SK-N-SH treated with all-trans-retinoic acid at 6 μM for 48 hours (cell line): ENCODE data around the gene CA11.

Source experiments
- ATAC-seq: fragments of 200-7000 bp; cut with Tn5 transposase; 3 replicates; pipeline ENCODE4 v1.9.1; 2020; ENCODE audit warnings: mild to moderate bottlenecking, moderate library complexity
- ARNTL ChIP-seq: fragments of 450-650 bp; formaldehyde crosslinking; IDR thresholded peaks from 2 replicates; pipeline ENCODE4 v1.5.0; 2020; ENCODE audit warnings: low read depth, mild to moderate bottlenecking, moderate library complexity, borderline replicate concordance
- BACH2 ChIP-seq: fragments of 250-450 bp; sonication (Bioruptor Pico); IDR thresholded peaks from 2 replicates; pipeline ENCODE4 v1.9.0; 2021; ENCODE audit warnings: mild to moderate bottlenecking, borderline replicate concordance
- CSDC2 ChIP-seq: fragments of 250-450 bp; sonication (Bioruptor Pico); IDR thresholded peaks from 2 replicates; pipeline ENCODE4 v1.5.0; 2020; ENCODE audit warnings: mild to moderate bottlenecking, moderate library complexity
- ESRRG ChIP-seq: fragments of 250-450 bp; sonication (Bioruptor Pico); IDR thresholded peaks from 2 replicates; pipeline ENCODE4 v1.6.1; 2021; ENCODE audit warnings: mild to moderate bottlenecking
- GLIS3 ChIP-seq: fragments of 250-450 bp; sonication (Bioruptor Pico); IDR thresholded peaks from 2 replicates; pipeline ENCODE4 v1.5.0; 2020; ENCODE audit warnings: mild to moderate bottlenecking, moderate library complexity
- ISL1 ChIP-seq: fragments of 250-450 bp; sonication (Bioruptor Pico); IDR thresholded peaks from 2 replicates; pipeline ENCODE4 v2.1.2; 2022; ENCODE audit warnings: mild to moderate bottlenecking, moderate library complexity
- OSR1 ChIP-seq: fragments of 250-450 bp; sonication (Bioruptor Pico); IDR thresholded peaks from 2 replicates; pipeline ENCODE4 v1.8.0; 2022; ENCODE audit warnings: moderate library complexity, mild to moderate bottlenecking, inconsistent platforms
- PATZ1 ChIP-seq: fragments of 250-450 bp; sonication (Bioruptor Pico); IDR thresholded peaks from 2 replicates; pipeline ENCODE4 v1.8.0; 2020; ENCODE audit warnings: mild to moderate bottlenecking, moderate library complexity, borderline replicate concordance
- POU6F1 ChIP-seq: fragments of 250-450 bp; sonication (Bioruptor Pico); IDR thresholded peaks from 2 replicates; pipeline ENCODE4 v1.8.0; 2021; ENCODE audit warnings: low read depth, mild to moderate bottlenecking, moderate library complexity, borderline replicate concordance
- PPARA ChIP-seq: fragments of 250-450 bp; sonication (Bioruptor Pico); IDR thresholded peaks from 2 replicates; pipeline ENCODE4 v1.5.0; 2020; ENCODE audit warnings: mild to moderate bottlenecking, borderline replicate concordance
- RARB ChIP-seq: fragments of 250-450 bp; sonication (Bioruptor Pico); IDR thresholded peaks from 2 replicates; pipeline ENCODE4 v1.8.0; 2021; ENCODE audit warnings: mild to moderate bottlenecking, moderate library complexity
- SNAI2 ChIP-seq: fragments of 250-450 bp; sonication (Bioruptor Pico); IDR thresholded peaks from 2 replicates; pipeline ENCODE4 v1.5.0; 2020; ENCODE audit warnings: mild to moderate bottlenecking, moderate library complexity
- TCF4 ChIP-seq: fragments of 250-450 bp; sonication (Bioruptor Pico); IDR thresholded peaks from 2 replicates; pipeline ENCODE4 v1.8.0; 2021; ENCODE audit warnings: mild to moderate bottlenecking, moderate library complexity, borderline replicate concordance
- TOX ChIP-seq: fragments of 250-450 bp; sonication (Bioruptor Pico); IDR thresholded peaks from 2 replicates; pipeline ENCODE4 v1.8.0; 2021; ENCODE audit warnings: mild to moderate bottlenecking, moderate library complexity, borderline replicate concordance
- ZFP3 ChIP-seq: fragments of 250-450 bp; sonication (Bioruptor Pico); IDR thresholded peaks from 2 replicates; pipeline ENCODE4 v1.5.0; 2020; ENCODE audit warnings: mild to moderate bottlenecking, moderate library complexity
- ZFP30 ChIP-seq: fragments of 450-650 bp; formaldehyde crosslinking; IDR thresholded peaks from 2 replicates; pipeline ENCODE4 v1.5.0; 2022; ENCODE audit warnings: mild to moderate bottlenecking, moderate library complexity
- ZNF565 ChIP-seq: fragments of 450-650 bp; formaldehyde crosslinking; conservative IDR thresholded peaks from 2 replicates; pipeline ENCODE4 v1.5.0; 2020; ENCODE audit warnings: low read depth, mild to moderate bottlenecking, moderate library complexity
- ZNF70 ChIP-seq: fragments of 450-650 bp; formaldehyde crosslinking; IDR thresholded peaks from 2 replicates; pipeline ENCODE4 v1.5.0; 2020; ENCODE audit warnings: mild to moderate bottlenecking, moderate library complexity
- ZNF8 ChIP-seq: fragments of 450-650 bp; formaldehyde crosslinking; IDR thresholded peaks from 2 replicates; pipeline ENCODE4 v1.5.0; 2020; ENCODE audit warnings: mild to moderate bottlenecking, moderate library complexity
- TF ChIP-seq, protein P1 (sequence below): fragments of 250-450 bp; sonication (Bioruptor Pico); IDR thresholded peaks from 2 replicates; pipeline ENCODE4 v1.5.0; 2020; ENCODE audit warnings: mild to moderate bottlenecking, moderate library complexity
- TF ChIP-seq, protein P2 (sequence below): fragments of 250-450 bp; sonication (Bioruptor Pico); IDR thresholded peaks from 2 replicates; pipeline ENCODE4 v1.5.1; 2021; ENCODE audit warnings: mild to moderate bottlenecking, moderate library complexity

Gene CA11

GRCh38 chr19:48616491-48617056 lies 29.4 kb downstream of the CA11 start:
- no peak for ATAC-seq
- no peak for TF ChIP-seq ZNF70 (CRISPR knock-in tag)
- no peak for TF ChIP-seq TOX (CRISPR knock-in tag)
- TF ChIP-seq, all 23 proteins: peak for 0

- TF ChIP-seq ESRRG (no peak), ZFP3 (CRISPR knock-in tag) (no peak), BACH2 (CRISPR knock-in tag) (no peak), CSDC2 (no peak), SNAI2 (CRISPR knock-in tag) (no peak), ISL1 (CRISPR knock-in tag) (no peak), GLIS3 (CRISPR knock-in tag) (no peak), ZNF565 (no peak), OSR1 (CRISPR knock-in tag) (no peak), RARB (CRISPR knock-in tag) (no peak), ZFP30 (CRISPR knock-in tag) (no peak), ARNTL (CRISPR knock-in tag) (no peak), PPARA (CRISPR knock-in tag) (no peak), POU6F1 (no peak), TCF4 (CRISPR knock-in tag) (no peak)
- ATAC-seq, result no peak
Measured at GRCh38 chr19:48616041-48616436, 29.9 kb downstream of the CA11 start.

DNA sequence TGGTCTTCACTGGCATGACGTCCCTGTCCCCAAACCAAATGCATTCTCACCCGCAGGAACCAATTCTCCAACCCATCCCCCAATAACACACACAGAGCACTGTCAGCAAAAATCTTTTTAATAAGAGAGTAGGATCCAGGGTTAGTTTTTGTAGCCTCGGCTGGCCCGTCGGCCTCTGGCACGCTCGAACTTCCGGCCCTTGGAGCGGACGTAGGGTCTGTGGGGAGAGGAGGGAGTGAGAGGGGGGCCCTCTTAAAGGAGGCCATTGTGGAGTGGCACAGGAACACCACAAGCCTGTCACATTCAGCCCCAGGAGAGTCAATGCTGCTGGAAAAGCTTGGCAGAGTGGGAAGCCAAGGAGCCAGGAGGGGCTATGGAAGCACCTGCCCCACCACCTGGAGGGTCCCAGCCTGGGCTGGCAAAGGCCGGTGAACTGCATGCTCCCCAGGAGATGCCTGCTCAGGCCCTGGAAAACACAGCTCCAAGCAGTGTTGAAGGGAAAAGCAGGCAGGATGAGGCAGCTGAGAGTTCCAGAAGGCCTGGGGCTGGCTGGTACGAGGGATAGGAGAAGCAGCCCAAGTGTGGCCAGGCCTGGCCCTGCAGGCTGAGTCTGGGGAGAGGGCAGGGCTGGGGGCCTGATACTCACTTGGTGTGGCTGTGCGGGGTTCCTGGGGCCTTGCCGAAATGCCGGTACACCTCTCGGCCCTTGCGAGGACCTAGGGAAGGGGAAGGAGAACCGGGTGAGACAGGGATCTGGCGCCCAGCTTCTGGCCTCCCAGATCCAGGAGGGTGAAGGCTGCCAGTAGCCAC lies 30.6 kb downstream of the CA11 start:
- TF ChIP-seq, protein P1, sequence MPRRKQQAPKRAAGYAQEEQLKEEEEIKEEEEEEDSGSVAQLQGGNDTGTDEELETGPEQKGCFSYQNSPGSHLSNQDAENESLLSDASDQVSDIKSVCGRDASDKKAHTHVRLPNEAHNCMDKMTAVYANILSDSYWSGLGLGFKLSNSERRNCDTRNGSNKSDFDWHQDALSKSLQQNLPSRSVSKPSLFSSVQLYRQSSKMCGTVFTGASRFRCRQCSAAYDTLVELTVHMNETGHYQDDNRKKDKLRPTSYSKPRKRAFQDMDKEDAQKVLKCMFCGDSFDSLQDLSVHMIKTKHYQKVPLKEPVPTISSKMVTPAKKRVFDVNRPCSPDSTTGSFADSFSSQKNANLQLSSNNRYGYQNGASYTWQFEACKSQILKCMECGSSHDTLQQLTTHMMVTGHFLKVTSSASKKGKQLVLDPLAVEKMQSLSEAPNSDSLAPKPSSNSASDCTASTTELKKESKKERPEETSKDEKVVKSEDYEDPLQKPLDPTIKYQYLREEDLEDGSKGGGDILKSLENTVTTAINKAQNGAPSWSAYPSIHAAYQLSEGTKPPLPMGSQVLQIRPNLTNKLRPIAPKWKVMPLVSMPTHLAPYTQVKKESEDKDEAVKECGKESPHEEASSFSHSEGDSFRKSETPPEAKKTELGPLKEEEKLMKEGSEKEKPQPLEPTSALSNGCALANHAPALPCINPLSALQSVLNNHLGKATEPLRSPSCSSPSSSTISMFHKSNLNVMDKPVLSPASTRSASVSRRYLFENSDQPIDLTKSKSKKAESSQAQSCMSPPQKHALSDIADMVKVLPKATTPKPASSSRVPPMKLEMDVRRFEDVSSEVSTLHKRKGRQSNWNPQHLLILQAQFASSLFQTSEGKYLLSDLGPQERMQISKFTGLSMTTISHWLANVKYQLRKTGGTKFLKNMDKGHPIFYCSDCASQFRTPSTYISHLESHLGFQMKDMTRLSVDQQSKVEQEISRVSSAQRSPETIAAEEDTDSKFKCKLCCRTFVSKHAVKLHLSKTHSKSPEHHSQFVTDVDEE, result no peak
- TF ChIP-seq ZNF8 (CRISPR knock-in tag), result no peak
- TF ChIP-seq PATZ1 (CRISPR knock-in tag), result no peak
- TF ChIP-seq ZNF565, result no peak
- TF ChIP-seq GLIS3 (CRISPR knock-in tag), result no peak
- TF ChIP-seq PPARA (CRISPR knock-in tag), result no peak
- TF ChIP-seq ZNF70 (CRISPR knock-in tag), result no peak
- no peak for TF ChIP-seq SNAI2 (CRISPR knock-in tag)
- TF ChIP-seq, protein P2, sequence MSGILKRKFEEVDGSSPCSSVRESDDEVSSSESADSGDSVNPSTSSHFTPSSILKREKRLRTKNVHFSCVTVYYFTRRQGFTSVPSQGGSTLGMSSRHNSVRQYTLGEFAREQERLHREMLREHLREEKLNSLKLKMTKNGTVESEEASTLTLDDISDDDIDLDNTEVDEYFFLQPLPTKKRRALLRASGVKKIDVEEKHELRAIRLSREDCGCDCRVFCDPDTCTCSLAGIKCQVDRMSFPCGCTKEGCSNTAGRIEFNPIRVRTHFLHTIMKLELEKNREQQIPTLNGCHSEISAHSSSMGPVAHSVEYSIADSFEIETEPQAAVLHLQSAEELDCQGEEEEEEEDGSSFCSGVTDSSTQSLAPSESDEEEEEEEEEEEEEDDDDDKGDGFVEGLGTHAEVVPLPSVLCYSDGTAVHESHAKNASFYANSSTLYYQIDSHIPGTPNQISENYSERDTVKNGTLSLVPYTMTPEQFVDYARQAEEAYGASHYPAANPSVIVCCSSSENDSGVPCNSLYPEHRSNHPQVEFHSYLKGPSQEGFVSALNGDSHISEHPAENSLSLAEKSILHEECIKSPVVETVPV (CRISPR knock-in tag), result no peak
- TF ChIP-seq RARB (CRISPR knock-in tag), result no peak
- no peak for TF ChIP-seq ESRRG
- no peak for ATAC-seq
